HK-2 (cell line): ENCODE measurements around the gene ERI3.

ENCODE experiments used
- DNase-seq: peaks from one replicate; pipeline ENCODE4 v3.0.0-alpha.2; 2018; ENCODE audit not compliant: unreplicated experiment

The ERI3 gene

DNA sequence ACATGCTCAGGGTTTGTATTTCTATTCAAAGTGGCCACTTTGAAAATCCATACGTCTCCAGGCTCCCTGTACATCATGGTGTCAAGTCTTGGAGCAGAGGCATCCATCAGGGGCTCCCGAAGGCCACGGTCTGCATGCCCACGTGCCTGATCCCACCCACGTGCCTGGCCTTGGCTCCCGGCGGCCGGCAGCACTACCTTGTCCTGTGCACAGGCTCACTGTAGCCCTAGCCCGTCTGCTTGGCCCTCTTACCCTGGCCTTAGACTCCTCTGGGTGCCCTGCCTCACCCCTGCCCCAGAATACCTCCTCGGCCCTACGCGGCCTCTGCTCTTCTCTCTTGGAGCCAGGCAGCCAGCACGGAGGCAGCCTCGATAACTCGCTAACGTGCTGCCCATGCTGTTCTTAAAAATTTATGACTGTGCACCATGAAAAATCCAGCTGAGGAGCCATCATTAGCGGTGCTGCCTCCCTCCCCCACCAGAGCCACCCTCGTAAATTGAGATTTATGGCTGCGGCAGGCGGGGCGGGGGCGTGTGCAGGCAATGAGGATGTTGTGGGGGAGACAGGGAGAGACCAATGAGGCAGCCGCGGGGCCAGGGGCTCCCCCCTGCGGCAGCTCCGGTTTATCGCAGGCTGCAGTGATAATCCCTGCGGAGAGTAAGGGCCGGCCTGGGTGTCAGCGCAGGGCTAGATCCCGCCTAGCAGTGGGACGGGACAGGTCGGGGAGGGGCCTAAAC lies 117.2 kb downstream of the ERI3 start:
- no peak for DNase-seq

DNA sequence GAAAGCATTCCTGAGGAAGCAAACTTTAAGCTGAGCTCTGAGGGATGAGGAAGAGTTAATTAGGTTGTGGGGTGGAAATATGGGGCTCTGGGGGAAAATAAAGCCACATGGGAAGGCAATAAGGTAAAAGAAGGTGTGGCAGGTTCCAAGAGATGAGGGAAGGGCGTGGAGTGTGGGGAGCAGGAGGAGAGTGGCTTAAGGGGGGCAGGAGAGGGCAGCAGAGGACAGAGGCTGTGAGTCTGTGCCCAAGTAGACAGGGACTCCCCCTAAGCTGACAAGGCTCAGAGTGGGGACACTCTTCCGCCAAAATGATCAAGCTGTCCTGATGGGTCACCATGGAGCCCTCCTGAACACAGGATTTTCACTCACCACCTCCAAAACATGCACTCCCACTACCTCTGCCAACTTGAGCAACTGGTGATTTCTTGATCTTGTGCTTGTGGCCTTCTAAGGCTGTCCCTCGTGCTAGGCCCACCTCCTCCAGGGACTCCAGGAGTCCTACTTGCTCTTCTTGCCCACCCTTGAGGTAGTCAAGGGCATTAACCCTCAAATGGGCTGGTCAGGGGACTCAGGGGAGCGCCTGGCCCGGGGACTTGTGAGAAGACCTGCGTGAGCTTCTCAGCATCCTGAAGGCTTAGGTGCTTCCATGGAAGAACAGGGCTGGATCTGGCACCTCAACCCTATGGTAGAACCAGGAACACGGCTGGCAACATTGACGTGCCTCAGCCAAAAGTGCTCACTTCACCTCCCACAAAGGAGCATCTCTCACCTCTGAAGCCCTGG lies 118.4 kb downstream of the ERI3 start:
- DNase-seq = no peak

DNA sequence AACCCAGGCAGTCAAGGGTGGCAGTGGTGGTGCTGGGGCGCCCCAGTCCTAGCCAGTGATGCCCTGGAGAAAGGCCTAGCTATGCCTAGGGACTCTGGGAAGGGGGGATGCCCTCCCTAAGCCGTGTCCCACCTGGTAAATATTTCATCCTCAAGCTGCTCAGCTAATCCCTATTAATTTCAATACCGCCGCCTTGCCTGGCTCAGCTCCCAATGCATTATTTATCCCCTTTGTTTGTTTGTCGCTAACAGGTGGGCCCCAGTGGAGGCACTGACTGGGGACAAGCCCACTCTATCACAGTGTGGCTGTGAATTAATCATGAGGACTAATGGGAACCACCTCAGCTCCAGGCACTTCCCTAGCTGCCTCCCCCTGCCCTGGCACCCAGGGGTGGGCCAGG lies 119.2 kb downstream of the ERI3 start:
- no peak for DNase-seq

DNA sequence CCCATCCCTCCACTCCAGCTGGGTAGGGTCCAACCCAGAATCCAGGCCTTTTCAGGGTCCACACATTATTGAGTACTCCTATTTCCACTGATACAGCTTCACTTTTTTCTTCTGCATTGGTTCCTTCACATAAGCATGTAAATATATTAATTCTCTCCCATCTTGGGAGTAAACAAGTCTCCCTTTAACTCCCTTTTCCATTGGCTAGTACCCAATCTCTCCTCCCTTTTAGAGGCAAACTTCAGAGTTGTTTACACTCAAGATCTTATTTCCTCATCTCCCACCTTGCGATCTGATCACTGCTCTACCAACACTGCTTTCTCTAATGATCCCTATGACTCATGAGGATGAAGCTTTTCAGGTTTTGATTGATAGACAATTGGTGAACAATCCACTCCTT lies 121.5 kb downstream of the ERI3 start:
- no peak for DNase-seq

DNA sequence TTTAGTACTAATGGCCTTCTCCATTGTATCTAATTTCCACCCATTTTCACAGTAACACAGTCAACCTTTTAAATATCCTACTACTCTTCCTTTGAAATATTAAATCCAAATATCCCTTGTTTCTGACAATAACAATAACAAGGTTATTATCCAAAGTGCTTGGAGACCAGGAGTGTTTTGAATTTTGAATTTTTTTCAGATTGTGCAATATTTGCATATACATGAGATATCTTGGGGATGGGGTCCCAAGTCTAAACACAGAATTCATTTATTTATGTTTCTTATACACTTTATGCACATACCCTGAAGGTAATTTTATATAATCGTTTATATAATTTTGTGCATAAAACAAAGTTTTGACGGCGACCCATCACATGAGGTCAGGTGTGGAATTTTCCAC lies 124.3 kb downstream of the ERI3 start:
- no peak for DNase-seq

DNA sequence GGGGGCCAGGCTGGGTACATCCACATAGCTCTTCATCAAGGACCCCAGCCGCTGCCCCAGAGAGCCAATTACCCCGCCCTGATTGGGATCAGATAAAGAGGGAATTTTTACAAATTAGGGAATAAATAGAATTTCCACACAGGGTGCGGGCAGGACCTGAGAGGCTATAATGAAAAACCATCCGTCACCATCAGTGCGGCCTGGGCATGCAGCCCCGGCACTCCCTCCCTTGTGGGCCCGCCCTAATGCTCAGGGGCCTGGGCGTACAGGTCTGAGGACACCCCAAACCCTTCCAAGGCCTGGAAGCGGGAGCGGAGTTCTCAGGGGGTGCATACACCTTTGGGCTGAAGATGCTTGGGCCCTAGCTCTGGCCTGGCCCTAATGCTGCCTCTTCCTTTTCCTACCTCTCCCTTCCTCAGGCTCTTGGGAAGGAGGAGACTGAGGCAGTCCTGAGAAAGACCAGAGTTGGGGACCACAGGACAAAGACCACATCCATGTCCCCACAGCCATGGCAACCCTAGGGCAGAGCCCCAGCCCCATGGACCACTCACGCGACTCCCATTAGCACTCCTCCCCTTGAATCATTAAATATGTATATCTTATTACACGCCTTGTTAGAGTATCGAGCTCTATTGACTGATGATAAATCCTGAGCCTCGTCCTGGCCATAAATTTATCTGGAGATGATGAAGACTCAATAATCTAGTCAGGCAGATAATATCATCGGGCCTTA lies 125.5 kb downstream of the ERI3 start:
- no peak for DNase-seq

DNA sequence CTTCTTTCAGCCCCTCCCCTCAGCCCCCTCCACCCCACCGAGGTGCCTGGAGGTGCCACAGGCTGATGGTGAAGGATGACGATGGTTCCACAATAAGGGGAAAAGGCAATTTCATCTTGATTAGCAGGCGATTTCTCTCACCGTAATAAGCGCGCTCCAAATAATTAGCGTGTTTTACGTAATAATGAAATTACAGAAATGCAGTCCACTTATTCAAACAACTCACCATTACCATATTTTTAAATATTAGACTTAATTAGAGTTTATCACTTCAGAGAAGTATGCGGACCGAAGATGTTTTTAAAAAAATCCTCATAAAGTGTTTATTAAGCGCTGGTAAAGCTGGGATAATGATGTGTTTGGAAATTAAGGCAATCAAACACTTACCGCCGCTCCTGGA lies 126.8 kb downstream of the ERI3 start:
- no peak for DNase-seq

DNA sequence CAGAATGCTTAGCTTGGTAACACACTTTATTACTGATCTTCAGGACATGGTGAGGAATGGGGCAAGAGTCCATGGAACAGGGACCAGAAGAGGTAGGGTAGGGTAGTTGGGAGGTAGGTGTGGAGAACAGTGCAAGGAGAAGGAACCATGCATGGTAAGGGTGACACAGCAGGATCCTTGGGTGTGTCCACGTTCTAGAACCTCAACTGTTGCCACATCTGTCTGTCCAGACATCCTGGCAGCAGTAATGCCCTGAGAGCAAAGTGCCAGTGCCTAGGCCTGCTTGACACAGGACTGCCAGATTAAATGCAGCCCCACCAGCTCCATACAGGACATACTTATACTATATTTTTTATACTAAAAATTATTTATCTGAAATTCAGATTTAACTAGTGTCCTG lies 127.8 kb downstream of the ERI3 start:
- no peak for DNase-seq

DNA sequence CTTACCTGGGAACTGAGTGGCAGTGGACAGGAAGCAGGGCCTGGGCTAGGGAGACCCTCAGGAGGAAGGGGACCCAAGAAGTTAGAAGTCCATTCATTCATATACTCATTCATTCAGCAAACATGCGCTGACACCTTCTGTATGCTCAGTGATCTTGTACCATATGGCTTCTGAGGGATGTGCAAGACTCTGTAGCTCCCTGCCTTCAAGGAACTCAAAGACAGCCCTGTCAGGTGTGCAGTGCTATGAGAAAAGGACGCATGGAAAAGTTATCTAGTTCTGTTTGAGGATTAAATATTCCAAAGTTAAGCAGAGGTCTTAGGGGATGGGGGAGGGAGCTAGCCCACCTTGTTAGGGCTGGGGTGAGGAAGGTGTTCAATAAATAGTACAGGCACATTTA lies 129.3 kb downstream of the ERI3 start:
- DNase-seq = no peak

DNA sequence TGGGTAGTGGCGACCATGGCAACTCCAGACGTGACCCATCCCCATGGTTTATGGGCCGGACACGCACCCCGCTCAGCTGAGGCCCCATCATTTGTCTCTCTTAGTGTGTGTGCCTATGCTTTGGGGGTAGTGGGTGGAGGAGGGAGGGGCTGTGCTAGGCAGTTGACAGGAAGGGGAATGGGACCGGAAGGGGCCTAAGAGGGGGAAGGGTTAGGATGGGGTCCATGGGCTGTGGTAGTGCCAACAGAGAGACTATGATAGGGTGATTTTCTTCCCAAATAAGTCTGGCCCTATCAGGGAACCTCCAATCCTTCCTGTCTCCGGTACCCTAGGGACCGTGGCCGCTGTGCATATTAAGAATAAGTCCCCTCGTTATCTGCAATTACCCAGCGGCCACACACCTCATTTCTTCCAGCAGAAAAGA lies 131.9 kb downstream of the ERI3 start:
- DNase-seq = no peak

DNA sequence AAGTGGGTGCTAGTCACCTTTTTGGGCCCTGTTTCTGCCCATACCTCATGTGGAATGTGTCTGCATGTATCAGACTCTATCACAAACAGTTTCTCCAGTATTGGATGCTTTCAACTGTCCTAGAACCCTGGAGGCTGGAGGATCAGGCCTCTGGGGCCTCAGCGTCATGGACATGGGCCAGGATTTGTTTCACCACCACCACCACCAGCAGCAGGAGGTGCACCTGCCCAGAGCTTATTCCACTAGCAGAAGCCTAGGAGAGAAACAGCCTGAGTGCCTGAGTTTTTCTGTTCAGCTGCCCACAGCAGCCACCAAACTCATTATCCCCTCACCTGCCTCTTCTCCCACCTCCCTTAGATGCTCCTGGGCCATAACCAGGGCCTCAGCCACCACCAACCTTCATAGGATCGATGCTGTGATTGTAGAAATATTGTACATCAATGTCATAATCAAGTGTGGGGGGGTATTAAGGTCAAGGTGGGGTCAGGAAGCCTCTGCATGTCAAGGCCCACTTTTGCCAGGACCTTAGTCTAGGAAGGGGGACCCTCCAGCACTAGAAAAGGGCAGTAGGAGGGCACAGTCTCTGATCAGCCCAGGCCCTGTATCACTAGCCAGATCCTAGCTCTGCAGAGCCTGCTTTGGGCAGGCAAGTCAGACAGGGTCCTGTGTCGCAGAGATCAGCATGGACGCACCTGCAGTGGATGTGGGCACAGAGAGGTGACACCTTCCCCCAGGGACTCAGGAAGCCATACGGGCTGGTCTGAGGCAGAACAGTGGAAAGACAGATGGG lies 132.5 kb downstream of the ERI3 start:
- DNase-seq = no peak

DNA sequence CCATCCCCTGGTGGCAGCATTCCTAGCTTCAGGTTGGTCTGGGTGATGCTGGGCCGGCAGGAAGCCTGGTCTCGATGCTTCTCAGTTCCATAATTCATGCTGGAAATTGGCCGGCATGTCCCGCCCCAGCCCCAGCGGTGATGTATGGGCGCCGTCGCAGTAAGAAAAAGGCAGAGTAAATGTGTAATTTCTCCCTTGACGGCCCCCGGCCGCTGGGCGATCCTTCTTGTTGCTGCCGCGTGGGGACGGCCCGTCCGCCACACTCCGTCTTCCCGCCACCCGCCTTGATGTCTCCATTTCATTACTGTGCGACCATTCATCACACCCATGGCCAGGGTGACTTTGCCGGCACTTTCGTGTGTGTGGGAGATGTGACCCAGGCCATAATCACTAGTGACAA lies 133.3 kb downstream of the ERI3 start:
- no peak for DNase-seq

DNA sequence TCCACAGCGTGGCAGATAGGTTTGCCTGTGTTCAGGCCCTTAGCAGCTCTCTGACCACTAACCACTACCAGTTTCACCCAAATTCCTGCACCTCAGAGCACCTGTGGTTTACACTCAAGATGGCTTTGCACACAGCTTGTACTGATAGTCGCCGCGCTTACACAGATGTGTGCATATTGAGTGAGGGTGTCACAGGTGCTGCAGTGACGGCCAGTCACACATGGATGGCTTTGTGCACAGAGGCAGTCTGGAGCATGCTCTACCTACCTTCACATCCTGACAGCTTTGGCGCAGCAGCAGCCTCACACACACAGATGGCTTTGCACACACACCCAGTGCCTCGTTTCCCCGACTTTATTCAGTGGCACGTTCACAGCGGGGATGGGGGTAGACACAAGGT lies 134.3 kb downstream of the ERI3 start:
- DNase-seq = no peak

DNA sequence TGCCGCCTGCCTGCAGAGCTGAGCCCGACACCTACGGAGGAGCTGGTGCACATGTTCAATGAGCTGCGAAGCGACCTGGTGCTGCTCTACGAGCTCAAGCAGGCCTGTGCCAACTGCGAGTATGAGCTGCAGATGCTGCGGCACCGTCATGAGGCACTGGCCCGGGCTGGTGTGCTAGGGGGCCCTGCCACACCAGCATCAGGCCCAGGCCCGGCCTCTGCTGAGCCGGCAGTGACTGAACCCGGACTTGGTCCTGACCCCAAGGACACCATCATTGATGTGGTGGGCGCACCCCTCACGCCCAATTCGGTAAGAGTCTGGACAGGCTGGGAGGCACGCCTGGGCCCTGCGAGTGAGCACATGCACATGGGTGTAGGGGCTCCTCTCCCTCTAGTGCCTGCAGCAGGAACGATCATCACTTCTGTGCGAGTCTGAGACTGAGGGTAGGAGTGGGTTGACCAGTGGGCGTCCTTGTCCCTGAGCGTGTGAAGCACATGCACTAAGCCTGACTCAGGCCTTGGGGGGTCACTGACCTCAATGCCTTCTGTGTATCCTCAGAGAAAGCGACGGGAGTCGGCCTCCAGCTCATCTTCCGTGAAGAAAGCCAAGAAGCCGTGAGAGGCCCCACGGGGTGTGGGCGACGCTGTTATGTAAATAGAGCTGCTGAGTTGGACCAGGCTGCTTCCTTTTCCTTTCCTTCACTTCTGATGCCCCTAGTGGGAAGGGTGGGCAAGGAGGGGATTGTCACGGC lies 134.9 kb downstream of the ERI3 start:
- DNase-seq = no peak

DNA sequence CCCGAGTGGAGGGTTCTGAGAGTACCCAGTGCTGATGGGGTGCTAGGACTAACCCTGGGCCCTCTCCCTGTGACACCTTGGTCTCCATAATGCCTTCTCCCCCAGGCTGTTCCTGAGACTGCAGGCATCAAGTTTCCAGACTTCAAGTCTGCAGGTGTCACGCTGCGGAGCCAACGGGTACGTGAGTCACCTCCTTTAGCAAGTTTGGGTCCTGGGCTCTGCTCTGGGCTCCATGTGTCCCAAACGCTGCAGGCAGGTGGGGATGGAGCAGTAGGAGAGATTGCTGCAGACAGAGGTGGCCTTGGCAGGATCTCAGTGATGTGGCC lies 135.8 kb downstream of the ERI3 start:
- DNase-seq = no peak

DNA sequence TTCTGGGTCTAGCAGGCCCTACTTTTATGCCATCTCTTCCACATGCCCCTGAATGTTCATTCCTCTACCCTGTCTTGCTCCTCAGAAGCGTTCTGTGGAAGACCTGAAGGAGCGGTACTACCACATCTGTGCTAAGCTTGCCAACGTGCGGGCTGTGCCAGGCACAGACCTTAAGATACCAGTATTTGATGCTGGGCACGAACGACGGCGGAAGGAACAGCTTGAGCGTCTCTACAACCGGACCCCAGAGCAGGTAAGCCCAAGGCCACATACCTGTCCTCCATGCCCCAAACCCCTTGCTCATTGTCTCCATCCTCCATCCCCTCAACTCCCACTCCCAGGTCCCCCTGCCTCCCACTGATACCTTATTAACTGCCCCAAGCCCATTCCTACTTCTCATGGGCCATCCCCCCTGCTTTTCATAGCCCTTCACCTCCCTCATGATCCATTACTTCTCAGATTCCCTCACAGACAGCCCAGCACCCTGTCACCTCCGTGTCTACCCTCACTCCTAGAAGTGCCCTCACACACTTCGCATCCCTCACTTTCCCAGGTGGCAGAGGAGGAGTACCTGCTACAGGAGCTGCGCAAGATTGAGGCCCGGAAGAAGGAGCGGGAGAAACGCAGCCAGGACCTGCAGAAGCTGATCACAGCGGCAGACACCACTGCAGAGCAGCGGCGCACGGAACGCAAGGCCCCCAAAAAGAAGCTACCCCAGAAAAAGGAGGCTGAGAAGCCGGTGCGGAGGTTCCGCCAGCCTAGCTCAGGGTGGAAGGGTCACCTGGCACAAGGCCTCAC lies 136.4 kb downstream of the ERI3 start:
- DNase-seq = no peak

DNA sequence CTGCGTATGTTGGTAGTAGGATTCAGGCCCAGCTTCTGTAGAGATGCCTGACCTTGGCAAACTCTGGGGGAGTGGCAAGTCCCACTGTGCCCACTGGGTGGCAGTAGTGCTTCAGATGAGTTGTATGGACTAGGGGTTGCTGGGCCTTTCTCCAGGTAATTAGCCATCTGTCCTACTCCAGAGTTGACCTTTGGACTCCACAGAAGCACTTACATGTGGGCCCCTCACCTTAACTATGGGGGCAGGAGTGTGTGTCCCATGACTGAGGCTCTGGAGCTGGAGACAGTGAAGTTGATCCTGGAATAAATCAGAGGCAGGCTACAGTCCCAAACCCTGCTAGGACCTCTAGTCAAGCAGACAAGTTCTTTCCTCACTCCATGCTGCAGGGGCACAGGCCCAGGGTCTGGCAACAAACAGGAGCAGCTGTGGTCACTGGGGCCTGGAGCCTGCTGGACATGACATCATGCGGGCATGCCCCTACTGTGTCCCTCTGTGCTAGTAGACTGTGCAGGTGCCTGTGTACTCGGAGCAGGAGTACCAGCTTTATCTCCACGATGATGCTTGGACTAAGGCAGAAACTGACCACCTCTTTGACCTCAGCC lies 137.1 kb downstream of the ERI3 start:
- DNase-seq = peak; percentile 78

DNA sequence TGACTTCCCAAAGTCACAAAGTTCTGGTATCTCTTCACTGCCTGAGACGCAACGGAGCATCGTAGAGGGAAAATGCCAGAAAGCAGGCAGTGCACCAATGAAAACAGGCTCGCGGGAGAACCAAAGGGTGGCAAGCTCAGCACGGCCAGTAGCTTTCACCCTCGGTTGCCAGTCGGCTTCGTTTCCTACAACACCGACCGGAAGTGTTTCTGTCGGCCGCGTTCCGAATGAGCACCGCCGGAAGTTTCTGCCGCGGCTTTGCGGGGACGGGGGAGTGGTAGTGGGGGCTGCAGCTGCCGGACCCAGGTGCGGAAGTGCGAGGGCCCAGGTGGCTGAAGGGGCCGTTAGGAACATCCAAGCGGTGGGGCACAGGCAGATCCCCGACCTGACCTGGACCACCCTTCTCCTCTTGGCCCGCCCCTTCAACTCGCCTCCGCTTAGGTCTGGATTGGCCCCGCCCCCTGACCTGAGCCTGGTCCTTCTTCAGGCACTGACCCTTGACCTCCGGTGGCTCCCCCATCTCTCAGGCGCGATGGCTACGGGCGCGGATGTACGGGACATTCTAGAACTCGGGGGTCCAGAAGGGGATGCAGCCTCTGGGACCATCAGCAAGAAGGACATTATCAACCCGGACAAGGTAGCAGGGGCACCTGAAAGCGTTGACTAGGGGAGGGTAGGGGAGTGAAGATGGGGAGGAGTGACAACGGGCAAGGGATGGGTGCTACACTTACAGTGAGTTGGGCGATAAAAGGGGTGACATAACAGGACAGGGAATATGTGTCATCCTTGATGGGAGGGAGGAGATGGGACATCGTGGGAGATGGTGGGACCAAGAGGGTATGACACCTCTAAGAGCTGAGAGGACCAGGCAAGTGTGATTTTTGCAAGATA lies 141.6 kb downstream of the ERI3 start, which contains the start of gene DMAP1:
DMAP1 (plus strand) TSS at position 250 of the 891 bp plus-strand sequence; CDS start at position 533, 283 bp downstream.
- peak; percentile 89 for DNase-seq
